GM19468 (cell line): ENCODE results near the gene PCDHA8.
"Not testable (repeated sequence)": the region's sequence is repeated elsewhere in the genome, so short reads cannot be mapped to it uniquely, and the experiment has no call there.

Experiments used
- ATAC-seq: cut with Tn5 transposase; IDR thresholded peaks from one replicate; pipeline ENCODE4 v1.9.1; 2021; ENCODE audit warnings: mild to moderate bottlenecking, moderate library complexity, moderate number of reproducible peaks; ENCODE audit not compliant: unreplicated experiment; ENCODE audit errors: extremely low read depth

PCDHA8 gene, protein sequence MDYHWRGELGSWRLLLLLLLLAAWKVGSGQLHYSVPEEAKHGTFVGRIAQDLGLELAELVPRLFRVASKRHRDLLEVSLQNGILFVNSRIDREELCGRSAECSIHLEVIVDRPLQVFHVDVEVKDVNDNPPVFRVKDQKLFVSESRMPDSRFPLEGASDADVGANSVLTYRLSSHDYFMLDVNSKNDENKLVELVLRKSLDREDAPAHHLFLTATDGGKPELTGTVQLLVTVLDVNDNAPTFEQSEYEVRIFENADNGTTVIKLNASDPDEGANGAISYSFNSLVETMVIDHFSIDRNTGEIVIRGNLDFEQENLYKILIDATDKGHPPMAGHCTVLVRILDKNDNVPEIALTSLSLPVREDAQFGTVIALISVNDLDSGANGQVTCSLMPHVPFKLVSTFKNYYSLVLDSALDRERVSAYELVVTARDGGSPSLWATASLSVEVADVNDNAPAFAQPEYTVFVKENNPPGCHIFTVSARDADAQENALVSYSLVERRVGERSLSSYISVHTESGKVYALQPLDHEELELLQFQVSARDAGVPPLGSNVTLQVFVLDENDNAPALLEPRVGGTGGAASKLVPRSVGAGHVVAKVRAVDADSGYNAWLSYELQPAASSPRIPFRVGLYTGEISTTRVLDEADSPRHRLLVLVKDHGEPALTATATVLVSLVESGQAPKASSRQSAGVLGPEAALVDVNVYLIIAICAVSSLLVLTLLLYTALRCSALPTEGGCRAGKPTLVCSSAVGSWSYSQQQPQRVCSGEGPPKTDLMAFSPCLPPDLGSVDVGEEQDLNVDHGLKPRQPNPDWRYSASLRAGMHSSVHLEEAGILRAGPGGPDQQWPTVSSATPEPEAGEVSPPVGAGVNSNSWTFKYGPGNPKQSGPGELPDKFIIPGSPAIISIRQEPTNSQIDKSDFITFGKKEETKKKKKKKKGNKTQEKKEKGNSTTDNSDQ

DNA sequence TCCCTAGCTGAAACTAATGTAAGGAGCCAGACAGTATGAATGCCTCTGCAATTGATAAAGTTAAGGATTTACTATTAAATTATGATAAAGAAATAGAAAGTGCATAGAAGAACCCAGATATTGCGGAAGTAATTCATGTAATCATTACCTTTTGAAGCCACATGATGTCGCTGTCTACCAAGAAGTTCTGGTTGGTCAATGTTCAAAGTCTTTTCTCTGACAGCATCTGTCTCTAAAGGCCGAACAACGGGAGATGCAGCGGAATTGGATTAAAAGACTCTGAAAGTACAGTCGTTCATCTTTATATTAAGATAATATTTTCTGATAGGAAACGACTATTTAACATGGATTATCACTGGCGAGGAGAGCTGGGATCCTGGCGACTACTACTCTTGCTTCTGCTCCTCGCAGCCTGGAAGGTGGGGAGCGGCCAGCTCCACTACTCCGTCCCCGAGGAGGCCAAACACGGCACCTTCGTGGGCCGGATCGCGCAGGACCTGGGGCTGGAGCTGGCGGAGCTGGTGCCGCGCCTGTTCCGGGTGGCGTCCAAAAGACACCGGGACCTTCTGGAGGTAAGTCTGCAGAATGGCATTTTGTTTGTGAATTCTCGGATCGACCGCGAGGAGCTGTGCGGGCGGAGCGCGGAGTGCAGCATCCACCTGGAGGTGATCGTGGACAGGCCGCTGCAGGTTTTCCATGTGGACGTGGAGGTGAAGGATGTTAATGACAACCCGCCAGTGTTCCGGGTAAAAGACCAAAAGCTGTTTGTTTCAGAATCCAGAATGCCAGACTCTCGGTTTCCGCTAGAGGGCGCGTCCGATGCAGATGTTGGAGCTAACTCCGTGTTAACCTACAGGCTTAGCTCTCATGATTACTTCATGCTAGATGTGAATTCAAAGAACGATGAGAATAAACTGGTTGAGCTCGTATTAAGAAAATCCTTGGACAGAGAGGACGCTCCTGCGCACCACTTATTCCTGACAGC lies at the start of gene PCDHA8:
Gene PCDHA8 (plus strand): TSS at position 210 of the 985 bp plus-strand sequence. CDS start 135 bp downstream, at position 345.
- no peak for ATAC-seq

DNA sequence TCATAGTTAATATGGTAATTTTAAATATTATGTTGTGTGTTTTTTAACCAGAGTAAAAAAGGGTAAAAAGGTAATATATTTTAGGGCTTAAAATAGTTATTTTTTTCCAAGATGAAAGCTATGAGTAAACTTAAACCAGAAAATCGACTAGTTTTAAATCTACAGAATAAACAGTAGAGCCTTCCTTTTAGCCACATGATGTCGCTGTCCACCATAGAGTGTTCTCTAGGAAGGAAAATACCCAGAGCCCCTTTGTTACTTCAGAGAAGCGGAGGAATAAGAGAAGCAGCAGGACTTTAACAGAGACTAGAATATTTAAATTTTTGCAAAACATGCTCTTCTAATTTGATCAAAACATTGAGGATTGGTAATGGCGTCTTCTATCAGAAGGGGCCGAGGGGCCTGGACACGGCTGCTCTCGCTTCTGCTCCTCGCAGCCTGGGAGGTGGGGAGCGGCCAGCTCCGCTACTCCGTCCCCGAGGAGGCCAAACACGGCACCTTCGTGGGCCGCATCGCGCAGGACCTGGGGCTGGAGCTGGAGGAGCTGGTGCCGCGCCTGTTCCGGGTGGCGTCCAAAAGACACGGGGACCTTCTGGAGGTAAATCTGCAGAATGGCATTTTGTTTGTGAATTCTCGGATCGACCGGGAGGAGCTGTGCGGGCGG lies 46.3 kb upstream of the PCDHA8 start, which contains the start of gene PCDHA2:
Gene PCDHA2 (plus strand): TSS at position 258 of the 664 bp plus-strand sequence.
- ATAC-seq: no peak

DNA sequence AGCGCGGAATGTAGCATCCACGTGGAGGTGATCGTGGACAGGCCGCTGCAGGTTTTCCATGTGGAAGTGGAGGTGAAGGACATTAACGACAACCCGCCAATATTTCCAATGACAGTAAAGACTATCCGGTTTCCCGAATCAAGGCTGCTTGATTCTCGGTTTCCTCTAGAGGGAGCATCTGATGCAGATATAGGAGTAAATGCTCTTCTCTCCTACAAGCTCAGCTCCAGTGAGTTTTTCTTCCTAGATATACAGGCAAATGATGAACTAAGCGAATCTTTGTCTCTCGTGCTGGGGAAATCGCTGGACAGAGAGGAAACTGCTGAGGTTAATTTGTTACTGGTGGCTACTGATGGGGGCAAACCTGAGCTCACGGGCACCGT lies 45.7 kb upstream of the PCDHA8 start:
- no peak for ATAC-seq

DNA sequence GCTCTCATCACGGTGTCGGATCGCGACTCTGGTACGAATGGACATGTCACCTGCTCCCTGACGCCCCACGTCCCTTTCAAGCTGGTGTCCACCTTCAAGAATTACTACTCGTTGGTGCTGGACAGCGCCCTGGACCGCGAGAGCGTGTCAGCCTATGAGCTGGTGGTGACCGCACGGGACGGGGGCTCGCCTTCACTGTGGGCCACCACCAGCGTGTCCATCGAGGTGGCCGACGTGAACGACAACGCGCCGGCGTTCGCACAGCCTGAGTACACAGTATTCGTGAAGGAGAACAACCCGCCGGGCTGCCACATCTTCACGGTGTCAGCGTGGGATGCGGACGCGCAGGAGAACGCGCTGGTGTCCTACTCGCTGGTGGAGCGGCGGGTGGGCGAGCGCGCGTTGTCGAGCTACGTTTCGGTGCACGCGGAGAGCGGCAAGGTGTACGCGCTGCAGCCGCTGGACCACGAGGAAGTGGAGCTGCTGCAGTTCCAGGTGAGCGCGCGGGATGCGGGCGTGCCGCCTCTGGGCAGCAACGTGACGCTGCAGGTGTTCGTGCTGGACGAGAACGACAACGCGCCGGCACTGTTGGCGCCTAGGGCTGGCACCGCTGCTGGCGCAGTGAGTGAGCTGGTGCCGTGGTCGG lies 44.8 kb upstream of the PCDHA8 start:
- ATAC-seq: not testable (repeated sequence)

DNA sequence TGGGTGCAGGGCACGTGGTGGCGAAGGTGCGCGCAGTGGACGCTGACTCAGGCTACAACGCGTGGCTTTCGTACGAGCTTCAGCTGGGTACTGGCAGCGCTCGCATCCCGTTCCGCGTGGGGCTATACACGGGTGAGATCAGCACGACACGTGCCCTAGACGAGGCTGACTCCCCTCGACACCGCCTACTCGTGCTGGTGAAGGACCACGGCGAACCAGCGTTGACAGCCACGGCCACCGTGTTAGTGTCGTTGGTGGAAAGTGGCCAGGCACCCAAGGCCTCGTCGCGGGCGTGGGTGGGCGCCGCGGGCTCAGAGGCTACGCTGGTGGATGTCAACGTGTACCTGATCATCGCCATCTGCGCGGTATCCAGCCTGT lies 44.3 kb upstream of the PCDHA8 start:
- ATAC-seq: no peak

DNA sequence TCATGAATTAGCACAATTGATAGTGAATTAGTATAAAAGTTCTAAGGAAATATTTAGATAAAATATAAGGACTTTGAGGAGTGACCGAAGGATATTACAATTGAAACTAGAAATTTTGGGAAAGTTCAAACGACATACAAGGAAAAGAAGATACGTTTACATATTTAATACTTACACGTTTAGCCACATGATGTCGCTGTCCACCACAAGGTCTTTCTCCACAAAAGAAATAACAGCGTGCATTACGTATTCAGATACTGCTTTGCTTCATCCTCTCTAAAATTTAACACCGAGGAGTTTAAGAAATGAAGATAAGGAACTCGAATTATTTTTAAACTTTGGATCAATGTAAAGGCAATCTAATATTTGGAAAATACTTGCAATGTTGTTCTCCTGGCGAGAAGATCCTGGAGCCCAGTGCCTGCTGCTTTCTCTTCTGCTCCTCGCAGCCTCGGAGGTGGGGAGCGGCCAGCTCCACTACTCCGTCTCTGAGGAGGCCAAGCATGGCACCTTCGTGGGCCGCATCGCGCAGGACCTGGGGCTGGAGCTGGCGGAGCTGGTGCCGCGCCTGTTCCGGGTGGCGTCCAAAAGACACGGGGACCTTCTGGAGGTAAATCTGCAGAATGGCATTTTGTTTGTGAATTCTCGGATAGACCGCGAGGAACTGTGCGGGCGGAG lies 40.0 kb upstream of the PCDHA8 start, which contains the start of gene PCDHA3:
Gene PCDHA3 (plus strand): TSS at position 242 of the 678 bp plus-strand sequence.
- no peak for ATAC-seq

DNA sequence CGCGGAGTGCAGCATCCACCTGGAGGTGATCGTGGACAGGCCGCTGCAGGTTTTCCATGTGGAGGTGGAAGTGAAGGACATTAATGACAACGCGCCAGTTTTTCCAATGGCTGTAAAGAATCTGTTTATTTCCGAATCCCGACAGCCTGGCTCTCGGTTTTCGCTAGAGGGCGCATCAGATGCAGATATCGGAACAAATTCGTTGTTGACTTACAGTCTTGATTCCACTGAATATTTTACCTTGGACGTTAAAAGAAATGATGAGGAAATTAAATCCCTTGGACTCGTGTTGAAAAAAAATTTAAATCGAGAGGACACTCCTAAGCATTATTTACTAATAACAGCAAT lies 39.5 kb upstream of the PCDHA8 start:
- ATAC-seq: no peak

DNA sequence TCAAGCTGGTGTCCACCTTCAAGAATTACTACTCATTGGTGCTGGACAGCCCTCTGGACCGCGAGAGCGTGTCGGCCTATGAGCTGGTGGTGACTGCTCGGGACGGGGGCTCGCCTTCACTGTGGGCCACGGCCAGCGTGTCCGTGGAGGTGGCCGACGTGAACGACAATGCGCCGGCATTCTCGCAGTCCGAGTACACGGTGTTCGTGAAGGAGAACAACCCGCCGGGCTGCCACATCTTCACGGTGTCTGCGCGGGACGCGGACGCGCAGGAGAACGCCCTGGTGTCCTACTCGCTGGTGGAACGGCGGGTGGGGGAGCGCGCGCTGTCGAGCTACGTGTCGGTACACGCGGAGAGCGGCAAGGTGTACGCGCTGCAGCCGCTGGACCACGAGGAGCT lies 38.6 kb upstream of the PCDHA8 start:
- ATAC-seq: not testable (repeated sequence)

DNA sequence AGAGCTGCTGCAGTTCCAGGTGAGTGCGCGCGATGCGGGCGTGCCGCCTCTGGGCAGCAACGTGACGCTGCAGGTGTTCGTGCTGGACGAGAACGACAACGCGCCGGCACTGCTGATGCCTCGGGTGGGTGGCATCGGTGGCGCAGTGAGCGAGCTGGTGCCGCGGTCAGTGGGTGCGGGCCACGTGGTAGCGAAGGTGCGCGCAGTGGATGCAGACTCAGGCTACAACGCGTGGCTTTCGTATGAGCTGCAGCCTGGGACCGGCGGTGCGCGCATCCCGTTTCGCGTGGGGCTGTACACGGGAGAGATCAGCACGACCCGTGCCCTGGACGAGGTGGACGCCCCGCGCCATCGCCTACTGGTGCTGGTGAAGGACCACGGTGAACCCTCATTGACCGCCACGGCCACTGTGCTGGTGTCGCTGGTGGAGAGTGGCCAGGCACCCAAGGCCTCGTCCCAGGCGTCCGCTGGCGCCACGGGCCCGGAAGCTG lies 38.2 kb upstream of the PCDHA8 start:
- ATAC-seq: no peak

DNA sequence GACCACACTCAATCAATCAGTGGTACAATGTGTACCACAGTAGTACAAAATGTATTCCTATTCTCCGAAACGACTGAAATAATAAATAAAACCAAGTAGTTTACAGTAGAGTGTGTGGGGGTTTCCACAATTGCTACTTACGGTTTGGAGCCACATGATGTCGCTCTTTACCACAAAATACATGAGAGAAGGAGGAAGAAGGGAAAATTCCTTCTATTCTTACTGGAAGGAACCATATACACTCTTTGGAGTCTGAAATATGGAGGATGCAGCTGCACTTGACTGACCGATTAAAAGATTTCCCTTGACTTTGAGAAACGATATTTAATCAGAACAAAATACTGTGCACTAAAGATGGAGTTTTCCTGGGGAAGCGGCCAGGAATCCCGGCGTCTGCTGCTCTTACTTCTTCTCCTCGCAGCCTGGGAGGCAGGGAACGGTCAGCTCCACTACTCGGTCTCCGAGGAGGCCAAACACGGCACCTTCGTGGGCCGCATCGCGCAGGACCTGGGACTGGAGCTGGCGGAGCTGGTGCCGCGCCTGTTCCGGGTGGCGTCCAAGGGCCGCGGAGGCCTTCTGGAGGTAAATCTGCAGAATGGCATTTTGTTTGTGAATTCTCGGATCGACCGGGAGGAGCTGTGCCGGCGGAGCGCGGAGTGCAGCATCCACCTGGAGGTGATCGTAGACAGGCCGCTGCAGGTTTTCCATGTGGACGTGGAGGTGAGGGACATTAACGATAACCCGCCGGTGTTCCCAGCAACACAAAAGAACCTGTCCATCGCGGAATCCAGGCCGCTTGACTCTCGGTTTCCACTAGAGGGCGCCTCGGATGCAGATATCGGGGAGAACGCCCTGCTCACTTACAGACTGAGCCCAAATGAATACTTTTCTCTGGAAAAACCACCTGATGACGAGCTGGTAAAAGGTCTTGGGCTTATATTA lies 33.9 kb upstream of the PCDHA8 start, which contains the start of gene PCDHA4:
Gene PCDHA4 (plus strand): TSS at position 235 of the 942 bp plus-strand sequence.
- ATAC-seq: no peak

DNA sequence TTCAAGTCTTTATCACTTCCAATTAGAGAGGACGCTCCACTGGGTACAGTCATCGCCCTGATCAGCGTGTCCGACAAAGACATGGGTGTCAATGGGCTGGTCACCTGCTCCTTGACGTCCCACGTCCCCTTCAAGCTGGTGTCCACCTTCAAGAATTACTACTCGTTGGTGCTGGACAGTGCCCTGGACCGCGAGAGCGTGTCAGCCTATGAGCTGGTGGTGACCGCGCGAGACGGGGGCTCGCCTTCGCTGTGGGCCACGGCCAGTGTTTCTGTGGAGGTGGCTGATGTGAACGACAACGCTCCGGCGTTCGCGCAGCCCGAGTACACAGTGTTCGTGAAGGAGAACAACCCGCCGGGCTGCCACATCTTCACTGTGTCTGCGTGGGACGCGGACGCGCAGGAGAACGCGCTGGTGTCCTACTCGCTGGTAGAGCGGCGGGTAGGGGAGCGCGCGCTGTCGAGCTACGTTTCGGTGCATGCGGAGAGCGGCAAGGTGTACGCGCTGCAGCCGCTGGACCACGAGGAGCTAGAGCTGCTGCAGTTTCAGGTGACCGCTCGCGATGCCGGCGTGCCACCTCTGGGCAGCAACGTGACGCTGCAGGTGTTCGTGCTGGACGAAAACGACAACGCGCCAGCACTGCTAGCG lies 32.6 kb upstream of the PCDHA8 start:
- ATAC-seq: not testable (repeated sequence)

DNA sequence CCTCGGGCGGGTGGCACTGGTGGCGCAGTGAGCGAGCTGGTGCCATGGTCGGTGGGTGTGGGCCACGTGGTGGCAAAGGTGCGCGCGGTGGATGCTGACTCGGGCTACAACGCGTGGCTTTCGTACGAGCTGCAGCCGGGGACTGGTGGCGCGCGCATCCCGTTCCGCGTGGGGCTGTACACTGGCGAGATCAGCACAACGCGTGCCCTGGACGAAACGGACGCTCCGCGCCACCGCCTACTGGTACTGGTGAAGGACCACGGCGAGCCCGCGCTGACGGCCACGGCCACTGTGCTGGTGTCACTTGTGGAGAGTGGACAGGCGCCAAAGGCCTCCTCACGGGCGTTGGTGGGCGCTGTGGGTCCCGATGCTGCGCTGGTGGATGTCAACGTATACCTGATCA lies 32.1 kb upstream of the PCDHA8 start:
- no peak for ATAC-seq

DNA sequence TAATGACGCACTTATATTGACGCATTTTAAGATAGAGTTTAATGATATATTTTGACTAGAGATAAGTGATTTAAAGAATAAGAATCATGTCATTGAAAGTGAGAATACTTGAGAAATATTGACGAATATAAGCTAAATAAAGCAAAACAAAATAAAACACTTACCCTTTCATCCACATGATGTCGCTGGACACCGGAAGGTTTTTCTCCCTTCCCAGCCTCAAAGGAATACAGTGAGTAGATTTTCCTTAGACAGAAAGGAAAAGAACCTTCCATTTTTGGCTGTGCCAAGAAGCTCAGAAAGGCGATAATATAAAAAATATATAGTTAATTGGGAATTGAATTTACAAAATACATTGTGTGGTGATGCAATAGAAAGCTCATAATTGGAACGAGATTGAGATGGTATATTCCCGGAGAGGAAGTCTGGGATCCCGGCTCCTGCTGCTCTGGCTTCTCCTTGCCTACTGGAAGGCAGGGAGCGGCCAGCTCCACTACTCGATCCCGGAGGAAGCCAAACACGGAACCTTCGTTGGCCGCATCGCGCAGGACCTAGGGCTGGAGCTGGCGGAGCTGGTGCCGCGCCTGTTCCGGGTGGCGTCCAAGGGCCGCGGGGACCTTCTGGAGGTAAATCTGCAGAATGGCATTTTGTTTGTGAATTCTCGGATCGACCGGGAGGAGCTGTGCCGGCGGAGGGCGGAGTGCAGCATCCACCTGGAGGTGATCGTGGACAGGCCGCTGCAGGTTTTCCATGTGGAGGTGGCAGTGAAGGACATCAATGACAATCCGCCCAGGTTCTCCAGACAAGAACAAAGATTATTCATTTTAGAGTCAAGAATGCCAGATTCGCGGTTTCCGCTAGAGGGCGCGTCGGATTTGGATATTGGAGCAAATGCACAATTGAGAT lies 19.4 kb upstream of the PCDHA8 start, which contains the start of gene PCDHA5:
Gene PCDHA5 (plus strand): TSS at position 239 of the 906 bp plus-strand sequence.
- no peak for ATAC-seq

DNA sequence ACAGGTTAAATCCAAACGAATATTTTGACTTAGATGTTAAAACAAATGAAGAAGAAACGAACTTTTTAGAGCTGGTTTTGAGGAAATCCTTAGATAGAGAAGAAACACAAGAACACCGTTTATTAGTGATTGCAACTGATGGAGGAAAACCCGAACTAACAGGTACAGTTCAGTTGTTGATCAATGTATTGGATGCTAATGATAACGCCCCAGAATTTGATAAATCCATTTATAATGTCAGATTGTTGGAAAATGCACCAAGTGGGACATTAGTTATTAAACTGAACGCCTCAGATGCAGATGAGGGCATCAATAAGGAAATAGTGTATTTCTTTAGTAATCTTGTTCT lies 18.7 kb upstream of the PCDHA8 start:
- no peak for ATAC-seq

DNA sequence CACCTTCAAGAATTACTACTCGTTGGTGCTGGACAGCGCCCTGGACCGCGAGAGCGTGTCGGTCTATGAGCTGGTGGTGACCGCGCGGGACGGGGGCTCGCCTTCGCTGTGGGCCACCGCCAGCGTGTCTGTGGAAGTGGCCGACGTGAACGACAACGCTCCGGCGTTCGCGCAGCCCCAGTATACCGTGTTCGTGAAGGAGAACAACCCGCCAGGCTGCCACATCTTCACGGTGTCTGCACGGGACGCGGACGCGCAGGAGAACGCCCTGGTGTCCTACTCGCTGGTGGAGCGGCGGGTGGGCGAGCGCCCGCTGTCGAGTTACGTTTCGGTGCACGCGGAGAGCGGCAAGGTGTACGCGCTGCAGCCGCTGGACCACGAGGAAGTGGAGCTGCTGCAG lies 18.0 kb upstream of the PCDHA8 start:
- not testable (repeated sequence) for ATAC-seq
